BE2C (cell line): Measurements from ENCODE around the gene PLIN1.
A peak's percentile ranks its signal among the peaks of the same experiment; 100 is the strongest.

Experiments used
- DNase-seq: peaks from one replicate; pipeline ENCODE4 v3.0.0-alpha.2; 2020
- H3K27me3 ChIP-seq: fragments of 250-450 bp; sonication (Bioruptor Pico); 2 replicates; pipeline ENCODE4 v1.5.1; 2020; ENCODE audit warnings: mild to moderate bottlenecking
- H3K36me3 ChIP-seq: fragments of 250-450 bp; sonication (Bioruptor Pico); 2 replicates; pipeline ENCODE4 v1.5.1; 2020; ENCODE audit warnings: mild to moderate bottlenecking
- H3K4me1 ChIP-seq: fragments of 250-450 bp; sonication (Bioruptor Pico); 2 replicates; pipeline ENCODE4 v1.5.1; 2020
- H3K4me3 ChIP-seq: 2 replicates; pipeline ENCODE4 v1.5.1; 2011; ENCODE audit warnings: low read depth, low read length
- H3K9me3 ChIP-seq: fragments of 250-450 bp; sonication (Bioruptor Pico); 2 replicates; pipeline ENCODE4 v1.5.1; 2020
- TF ChIP-seq, protein P1 (sequence below): IDR thresholded peaks from 2 replicates; pipeline ENCODE4 v1.5.1; 2012; ENCODE audit warnings: mild to moderate bottlenecking, low read depth, low read length

The PLIN1 gene

DNA sequence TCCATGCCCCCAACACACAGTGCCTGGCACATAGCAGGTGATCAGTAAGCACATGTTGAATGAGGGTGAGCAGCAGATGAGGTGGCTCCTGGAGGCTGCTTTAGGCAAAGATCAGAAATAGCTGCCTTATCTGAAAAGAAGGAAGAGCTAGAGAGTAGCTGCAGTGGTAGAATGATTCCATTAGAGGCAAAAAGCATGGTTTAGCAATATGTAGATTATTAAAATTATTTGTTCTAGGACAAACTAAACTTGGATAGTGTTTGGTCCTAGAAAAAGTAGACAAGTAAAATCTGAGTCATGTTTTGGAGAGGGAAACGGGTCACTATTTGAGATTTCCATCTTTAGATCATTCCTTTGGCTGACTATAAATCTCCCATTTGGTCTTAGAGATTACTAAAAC, 56.0 kb downstream of the PLIN1 start:
- no peaks in the 10 kb centered on the region for H3K9me3 ChIP-seq
- no peaks in the 10 kb centered on the region for H3K27me3 ChIP-seq
- H3K4me1 ChIP-seq: no peaks in the 10 kb centered on the region
- H3K36me3 ChIP-seq: peaks cover 98% of the 10 kb centered on the region
- TF ChIP-seq, protein P1, sequence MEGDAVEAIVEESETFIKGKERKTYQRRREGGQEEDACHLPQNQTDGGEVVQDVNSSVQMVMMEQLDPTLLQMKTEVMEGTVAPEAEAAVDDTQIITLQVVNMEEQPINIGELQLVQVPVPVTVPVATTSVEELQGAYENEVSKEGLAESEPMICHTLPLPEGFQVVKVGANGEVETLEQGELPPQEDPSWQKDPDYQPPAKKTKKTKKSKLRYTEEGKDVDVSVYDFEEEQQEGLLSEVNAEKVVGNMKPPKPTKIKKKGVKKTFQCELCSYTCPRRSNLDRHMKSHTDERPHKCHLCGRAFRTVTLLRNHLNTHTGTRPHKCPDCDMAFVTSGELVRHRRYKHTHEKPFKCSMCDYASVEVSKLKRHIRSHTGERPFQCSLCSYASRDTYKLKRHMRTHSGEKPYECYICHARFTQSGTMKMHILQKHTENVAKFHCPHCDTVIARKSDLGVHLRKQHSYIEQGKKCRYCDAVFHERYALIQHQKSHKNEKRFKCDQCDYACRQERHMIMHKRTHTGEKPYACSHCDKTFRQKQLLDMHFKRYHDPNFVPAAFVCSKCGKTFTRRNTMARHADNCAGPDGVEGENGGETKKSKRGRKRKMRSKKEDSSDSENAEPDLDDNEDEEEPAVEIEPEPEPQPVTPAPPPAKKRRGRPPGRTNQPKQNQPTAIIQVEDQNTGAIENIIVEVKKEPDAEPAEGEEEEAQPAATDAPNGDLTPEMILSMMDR: no peak
- DNase-seq: no peak
- no peak overlapping the region for H3K4me3 ChIP-seq

DNA sequence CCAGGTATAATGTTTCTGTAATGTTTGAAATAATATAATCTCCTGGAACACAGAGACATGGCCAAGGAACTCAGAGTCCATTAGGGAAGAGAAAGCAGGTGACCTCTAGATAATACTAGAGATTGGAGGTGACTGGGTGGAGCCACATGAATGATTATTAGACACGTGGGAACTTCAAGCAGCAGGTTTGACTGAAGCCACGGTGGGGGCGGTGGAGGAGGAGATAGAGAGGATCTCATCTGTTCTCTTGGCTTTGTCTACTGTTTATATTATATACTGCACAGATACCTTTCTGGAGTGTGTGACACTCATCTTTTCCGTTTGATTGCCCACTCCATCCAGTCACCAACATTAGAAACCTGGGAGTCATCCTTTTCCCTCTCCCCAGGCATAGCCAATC, 57.6 kb downstream of the PLIN1 start:
- Histone ChIP-seq H3K27me3 (no peaks in the 10 kb centered on the region), H3K4me1 (no peaks in the 10 kb centered on the region), H3K4me3 (no peak overlapping the region), H3K36me3 (peaks cover 97% of the 10 kb centered on the region), H3K9me3 (no peaks in the 10 kb centered on the region)
- no peak for DNase-seq
- TF ChIP-seq, protein P1: no peak

DNA sequence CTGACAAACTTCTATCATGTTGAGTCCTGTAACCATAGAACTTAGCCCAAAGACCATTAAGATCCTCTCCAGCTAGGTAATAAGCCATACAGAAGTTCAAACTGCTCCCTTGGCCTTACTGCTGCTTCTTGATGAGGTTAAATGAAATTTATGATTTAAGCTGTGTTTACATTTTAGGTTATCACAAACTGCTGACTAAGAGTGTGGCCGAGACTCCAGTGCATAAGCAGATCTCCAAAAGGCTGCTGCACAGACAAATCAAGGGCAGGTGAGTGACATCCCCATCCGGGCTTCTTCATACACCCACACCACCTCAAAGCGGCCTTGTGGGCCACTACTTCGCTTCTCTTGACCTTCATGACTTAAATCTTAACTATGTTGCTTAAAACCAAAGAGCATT, 62.9 kb downstream of the PLIN1 start:
- Histone ChIP-seq H3K36me3 (peaks cover 88% of the 10 kb centered on the region), H3K27me3 (no peaks in the 10 kb centered on the region), H3K4me1 (peaks cover 5% of the 10 kb centered on the region), H3K4me3 (no peak overlapping the region), H3K9me3 (no peaks in the 10 kb centered on the region)
- no peak for DNase-seq
- TF ChIP-seq, protein P1: no peak

DNA sequence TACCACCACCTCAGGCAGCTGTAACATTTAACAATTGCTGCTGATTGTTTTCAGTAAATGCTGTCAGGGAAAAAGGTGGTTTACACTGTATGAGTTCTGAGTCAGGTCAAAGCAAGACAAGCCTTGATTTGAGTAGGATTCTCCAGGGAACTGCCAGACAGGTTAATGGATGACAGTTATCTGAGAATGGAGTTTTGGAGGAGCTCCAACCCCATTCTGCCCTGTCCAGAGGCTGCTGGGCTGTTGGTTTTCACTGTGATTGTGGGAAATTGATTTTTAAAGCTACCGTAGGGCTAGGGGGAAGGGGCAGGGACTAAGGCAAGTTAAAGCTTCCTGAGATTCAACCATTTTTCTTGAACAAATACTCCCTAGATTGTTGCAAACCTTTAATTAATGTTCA, 64.0 kb downstream of the PLIN1 start:
- DNase-seq: peak; percentile 32
- TF ChIP-seq, protein P1: no peak
- peaks cover 86% of the 10 kb centered on the region for H3K36me3 ChIP-seq
- peaks cover 5% of the 10 kb centered on the region for H3K4me1 ChIP-seq
- H3K4me3 ChIP-seq: no peak overlapping the region
- no peaks in the 10 kb centered on the region for H3K27me3 ChIP-seq
- no peaks in the 10 kb centered on the region for H3K9me3 ChIP-seq
